GM13976 (cell line): ENCODE measurements around the gene CLRN3.

Experiments used
- DNase-seq: peaks from one replicate; pipeline ENCODE4 v3.0.0; 2012; ENCODE audit warnings: low spot score
- in situ Hi-C: fragments of 300-500 bp; cut with MboI; formaldehyde crosslinking; loops from one replicate; pipeline ENCODE4 v1.12.0; 2022; ENCODE audit warnings: low sequenced_read_pairs, mixed read lengths, inconsistent platforms; ENCODE audit not compliant: unreplicated experiment
- TF ChIP-seq, protein P1 (sequence below): IDR thresholded peaks from 2 replicates; pipeline ENCODE4 v1.5.1; 2012; ENCODE audit warnings: borderline replicate concordance, mild to moderate bottlenecking; ENCODE audit not compliant: insufficient read depth; ENCODE audit errors: extremely low read depth, missing control alignments, control extremely low read depth

The CLRN3 gene

GRCh38 chr10:127925471-127926207 lies 32.9 kb upstream of the CLRN3 start:
- in situ Hi-C loops = no loop called here
- TF ChIP-seq, protein P1, sequence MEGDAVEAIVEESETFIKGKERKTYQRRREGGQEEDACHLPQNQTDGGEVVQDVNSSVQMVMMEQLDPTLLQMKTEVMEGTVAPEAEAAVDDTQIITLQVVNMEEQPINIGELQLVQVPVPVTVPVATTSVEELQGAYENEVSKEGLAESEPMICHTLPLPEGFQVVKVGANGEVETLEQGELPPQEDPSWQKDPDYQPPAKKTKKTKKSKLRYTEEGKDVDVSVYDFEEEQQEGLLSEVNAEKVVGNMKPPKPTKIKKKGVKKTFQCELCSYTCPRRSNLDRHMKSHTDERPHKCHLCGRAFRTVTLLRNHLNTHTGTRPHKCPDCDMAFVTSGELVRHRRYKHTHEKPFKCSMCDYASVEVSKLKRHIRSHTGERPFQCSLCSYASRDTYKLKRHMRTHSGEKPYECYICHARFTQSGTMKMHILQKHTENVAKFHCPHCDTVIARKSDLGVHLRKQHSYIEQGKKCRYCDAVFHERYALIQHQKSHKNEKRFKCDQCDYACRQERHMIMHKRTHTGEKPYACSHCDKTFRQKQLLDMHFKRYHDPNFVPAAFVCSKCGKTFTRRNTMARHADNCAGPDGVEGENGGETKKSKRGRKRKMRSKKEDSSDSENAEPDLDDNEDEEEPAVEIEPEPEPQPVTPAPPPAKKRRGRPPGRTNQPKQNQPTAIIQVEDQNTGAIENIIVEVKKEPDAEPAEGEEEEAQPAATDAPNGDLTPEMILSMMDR = no peak

DNA sequence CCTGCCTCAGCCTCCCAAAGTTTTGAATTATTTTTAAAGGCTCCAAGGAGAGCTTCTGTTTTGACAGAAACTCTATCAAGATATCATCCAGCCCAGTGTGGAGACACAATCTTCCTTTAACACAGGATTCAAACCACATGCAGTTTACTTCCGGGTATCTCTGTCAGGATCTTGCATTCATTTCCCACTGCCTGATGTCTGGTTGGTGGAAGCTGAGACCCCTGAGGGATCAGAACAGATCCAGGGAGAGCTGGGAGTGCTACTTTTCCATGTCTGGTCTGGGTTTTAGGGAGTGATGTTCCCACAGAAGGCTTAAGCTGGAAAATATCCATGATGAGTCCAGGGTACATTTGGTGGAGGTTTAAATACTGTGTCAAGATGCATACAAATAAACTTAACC lies 30.9 kb upstream of the CLRN3 start:
- DNase-seq = no peak
- in situ Hi-C loops = no loop called here
- TF ChIP-seq, protein P1 = no peak

More at GRCh38 chr10:127925471-127926207, 32.9 kb upstream of the CLRN3 start:
- DNase-seq = no peak

DNA sequence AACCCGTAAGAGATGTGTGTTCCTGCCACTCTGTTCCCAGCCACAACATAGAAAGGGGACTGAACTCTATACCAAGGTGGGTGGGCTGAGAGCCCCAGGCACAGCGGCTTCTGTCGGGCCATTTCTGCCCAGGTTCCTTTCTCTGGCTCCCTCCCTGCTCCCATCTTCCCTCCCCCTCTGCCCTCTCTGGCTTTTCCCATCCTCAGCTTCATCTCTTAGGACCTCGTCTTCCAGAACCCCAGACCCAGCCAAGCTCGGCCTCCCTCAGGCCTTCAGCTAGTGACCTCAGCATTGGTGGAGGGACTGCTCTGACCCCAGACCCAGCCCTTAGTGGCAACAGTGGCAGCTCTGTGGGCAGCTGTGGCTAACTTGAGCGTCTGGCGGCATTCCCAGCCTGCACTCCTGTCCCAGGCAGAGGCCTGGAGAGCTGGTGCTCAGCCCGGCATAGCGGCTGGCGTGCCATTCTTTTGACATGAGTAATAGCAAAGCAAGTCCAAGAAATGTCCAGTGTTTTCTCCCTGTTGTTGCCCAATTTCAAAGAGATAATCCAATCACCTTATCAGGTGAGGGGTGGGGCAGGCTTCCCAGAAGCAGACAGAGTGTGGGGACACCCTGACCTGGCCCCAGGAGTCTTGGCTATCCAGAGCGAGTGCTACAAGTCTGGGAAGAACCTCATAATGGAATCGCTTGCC lies 30.1 kb upstream of the CLRN3 start:
- no peak for DNase-seq
- in situ Hi-C loops = no loop called here
- TF ChIP-seq, protein P1 = no peak

- DNase-seq = no peak
- TF ChIP-seq, protein P1 = no peak
- in situ Hi-C loops = no loop called here
Observed at GRCh38 chr10:127922206-127922605, 29.5 kb upstream of the CLRN3 start.

DNA sequence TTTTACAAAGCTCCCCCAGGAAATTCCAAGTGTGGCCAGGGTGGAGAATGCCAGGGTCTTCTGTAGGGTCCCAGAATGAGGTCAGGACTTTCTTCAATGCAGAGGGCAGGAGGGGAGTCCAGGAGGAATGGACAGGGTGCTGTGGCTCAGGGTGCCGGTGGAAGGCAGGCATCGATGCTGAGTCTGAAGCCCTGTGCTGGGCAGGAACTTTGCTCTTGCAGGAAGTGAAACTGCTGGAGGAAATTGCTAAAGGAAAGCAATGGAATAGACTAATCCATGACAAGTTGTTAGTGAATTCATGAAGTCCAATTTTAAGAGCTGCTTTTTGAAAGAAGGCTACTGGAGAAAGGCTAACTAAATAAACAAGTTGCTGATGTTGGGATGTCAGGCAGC lies 29.0 kb upstream of the CLRN3 start:
- TF ChIP-seq, protein P1 = no peak
- no peak for DNase-seq
- in situ Hi-C loops = no loop called here

DNA sequence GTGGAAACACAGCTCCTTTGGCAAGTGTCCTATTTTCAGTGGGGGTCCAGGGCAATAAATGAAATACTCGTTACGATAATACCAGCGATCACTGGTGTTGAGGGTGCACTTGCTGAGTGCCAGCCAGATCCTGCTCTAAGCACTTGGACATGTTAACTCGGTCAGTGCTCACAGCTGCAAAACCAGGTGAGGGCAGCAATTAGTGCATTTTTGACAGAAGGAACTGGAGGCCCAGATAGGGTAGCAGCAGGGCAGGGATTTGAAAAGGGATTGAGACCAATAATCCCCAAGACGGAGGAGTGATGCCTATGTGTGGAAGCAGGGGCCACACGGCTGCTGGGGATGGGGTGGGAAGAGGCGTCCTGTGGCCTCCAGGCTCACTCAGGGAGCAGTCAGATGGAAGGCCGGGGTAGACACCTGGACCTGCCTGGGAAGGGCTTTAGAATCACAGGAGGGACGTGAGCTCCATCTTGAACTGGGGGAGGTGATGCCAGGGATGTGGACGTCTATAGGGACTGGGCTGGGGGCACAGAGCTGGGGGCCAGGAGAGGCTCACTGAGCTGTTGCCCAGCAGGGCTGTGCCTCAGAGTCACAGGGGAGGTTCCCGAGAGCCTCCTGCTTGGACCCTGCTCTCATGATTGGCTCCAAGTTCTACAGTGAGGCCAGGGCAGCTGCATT lies 28.5 kb upstream of the CLRN3 start:
- DNase-seq = no peak
- in situ Hi-C loops = no loop called here
- TF ChIP-seq, protein P1 = no peak
